ENCODE results near the gene FOXP1.

Gene FOXP1

DNA sequence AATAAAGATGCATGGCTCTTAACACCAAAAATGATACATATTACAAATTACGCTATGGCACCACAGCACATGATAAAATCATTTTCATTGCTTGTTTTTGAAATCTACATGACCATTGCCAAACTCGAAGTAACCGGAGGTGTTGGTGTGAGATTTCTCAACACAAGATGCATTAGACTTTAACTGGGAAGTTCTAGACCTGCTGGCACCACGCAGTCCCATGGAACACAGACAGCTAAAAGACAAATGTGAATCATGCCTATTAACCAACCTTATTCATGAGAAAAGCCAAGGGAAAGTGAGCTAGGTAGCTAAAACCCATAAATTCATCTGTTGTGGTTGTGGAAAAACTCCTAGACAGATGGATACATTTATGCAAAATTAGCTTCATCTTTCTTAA is 595.4 kb downstream of the FOXP1 start:
- TF ChIP-seq, protein P1, sequence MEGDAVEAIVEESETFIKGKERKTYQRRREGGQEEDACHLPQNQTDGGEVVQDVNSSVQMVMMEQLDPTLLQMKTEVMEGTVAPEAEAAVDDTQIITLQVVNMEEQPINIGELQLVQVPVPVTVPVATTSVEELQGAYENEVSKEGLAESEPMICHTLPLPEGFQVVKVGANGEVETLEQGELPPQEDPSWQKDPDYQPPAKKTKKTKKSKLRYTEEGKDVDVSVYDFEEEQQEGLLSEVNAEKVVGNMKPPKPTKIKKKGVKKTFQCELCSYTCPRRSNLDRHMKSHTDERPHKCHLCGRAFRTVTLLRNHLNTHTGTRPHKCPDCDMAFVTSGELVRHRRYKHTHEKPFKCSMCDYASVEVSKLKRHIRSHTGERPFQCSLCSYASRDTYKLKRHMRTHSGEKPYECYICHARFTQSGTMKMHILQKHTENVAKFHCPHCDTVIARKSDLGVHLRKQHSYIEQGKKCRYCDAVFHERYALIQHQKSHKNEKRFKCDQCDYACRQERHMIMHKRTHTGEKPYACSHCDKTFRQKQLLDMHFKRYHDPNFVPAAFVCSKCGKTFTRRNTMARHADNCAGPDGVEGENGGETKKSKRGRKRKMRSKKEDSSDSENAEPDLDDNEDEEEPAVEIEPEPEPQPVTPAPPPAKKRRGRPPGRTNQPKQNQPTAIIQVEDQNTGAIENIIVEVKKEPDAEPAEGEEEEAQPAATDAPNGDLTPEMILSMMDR (IDR thresholded peaks at IDR 0.05; ENCODE audit: low read depth, low read length): no peak

GRCh38 chr3:70985572-70985971 is 598.0 kb downstream of the FOXP1 start:
- no peak overlapping the region for H3K4me3 ChIP-seq (ENCODE audit: low read depth, low read length)
- TF ChIP-seq, protein P1 (IDR thresholded peaks at IDR 0.05; ENCODE audit: low read depth, low read length): no peak

More for the DNA sequence above, 595.4 kb downstream of the FOXP1 start:
- no peak overlapping the region for H3K4me3 ChIP-seq (ENCODE audit: low read depth, low read length)

GRCh38 chr3:70984776-70985482 is 598.6 kb downstream of the FOXP1 start:
- no peak overlapping the region for H3K4me3 ChIP-seq (ENCODE audit: low read depth, low read length)
- TF ChIP-seq, protein P1 (IDR thresholded peaks at IDR 0.05; ENCODE audit: low read depth, low read length): no peak

GRCh38 chr3:70982700-70983140 is 600.8 kb downstream of the FOXP1 start:
- no peak overlapping the region for H3K4me3 ChIP-seq (ENCODE audit: low read depth, low read length)
- TF ChIP-seq, protein P1 (IDR thresholded peaks at IDR 0.05; ENCODE audit: low read depth, low read length): no peak

DNA sequence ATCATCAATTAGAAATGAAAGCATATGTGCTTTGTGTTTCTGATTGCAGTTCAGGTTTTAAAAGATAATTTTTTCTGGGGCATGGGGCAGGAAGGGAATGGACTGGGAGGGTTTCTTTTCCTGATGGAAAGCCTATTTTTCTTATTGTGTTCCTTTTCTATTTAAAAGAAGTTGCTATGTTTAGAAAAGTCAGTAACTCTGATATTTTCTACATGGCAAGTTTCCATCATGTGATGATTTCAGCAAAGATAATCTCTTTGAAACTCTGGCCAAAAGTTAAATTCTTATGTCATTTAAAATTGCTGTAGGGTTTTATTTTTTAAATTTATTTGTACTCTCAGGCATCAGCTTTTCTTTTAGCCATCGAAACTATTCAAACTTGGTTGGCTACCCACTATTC is 601.2 kb downstream of the FOXP1 start:
- TF ChIP-seq, protein P1 (IDR thresholded peaks at IDR 0.05; ENCODE audit: low read depth, low read length): no peak
- no peak overlapping the region for H3K4me3 ChIP-seq (ENCODE audit: low read depth, low read length)

DNA sequence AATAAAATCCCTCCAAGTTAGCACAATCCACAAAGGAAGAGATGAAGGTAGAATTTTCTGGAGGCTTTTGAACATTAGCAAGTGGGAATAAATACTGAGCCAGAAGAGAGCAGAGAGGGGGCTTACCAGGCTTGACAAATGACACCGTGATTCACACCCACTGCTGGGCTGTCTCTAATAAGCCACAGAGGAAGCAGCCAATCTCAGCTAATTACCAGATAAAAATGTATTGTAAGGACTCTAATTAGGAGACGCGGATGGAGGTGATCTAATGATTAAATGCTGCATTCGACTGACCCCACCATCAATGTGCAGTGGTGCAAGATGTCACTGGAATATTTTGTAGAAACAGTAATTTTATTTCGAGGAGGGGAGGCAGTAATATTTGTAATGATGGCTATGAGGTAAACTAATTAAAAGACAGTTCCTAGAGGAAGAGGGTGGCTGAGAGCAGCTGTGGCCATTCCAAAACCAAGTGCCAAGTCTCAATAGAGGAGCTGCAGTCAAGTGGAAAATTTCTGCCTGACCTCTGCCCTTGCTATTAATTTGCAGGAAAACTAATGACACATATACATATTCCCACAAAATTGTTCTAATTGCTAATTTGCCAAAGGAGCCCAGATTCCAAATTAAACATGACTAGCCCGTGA is 602.2 kb downstream of the FOXP1 start:
- TF ChIP-seq, protein P1 (IDR thresholded peaks at IDR 0.05; ENCODE audit: low read depth, low read length): no peak
- no peak overlapping the region for H3K4me3 ChIP-seq (ENCODE audit: low read depth, low read length)

DNA sequence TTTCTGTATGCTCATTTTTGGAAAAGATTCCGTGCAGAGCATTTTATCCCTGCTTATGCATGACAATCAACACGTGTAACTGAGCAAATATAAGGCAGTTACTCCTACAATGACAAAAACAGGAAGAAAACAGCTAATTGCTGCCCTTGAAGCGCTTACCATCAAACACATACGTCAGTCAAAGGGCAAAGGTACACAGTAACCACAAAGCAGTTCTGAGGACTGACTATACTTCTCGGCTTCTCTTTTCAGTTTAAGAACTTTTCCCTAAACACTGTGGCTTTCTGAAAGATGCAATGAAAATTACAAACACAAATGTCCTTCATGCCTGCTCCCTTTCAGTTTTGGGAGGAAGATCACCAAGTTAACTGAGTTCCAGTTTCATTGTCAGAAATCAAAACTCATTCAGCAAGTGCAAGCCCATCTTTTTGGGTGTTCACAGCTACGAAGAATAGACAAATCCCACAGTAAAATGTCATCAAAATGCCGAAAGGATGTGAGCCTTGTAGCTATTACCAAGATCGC is 602.8 kb downstream of the FOXP1 start:
- no peak overlapping the region for H3K4me3 ChIP-seq (ENCODE audit: low read depth, low read length)
- TF ChIP-seq, protein P1 (IDR thresholded peaks at IDR 0.05; ENCODE audit: low read depth, low read length): no peak

All from WI38 (cell line).